SJCRH30 (cell line): ENCODE data around the gene KIRREL1. TPM values are rescaled to one million over a fixed set of nuclear protein-coding genes. Genes with fewer than 3 reads are reported as not detected.

ENCODE experiments used
- DNase-seq, 2 experiments: peaks; one replicate each; pipeline ENCODE4 v3.0.0-alpha.2; 2015 to 2020
- H3K27ac ChIP-seq: fragments of 250-450 bp; sonication (Bioruptor Pico); 2 replicates; pipeline ENCODE4 v1.5.1; 2020; ENCODE audit warnings: mild to moderate bottlenecking, moderate library complexity
- H3K27me3 ChIP-seq: fragments of 250-450 bp; sonication (Bioruptor Pico); 2 replicates; pipeline ENCODE4 v1.5.1; 2020; ENCODE audit warnings: mild to moderate bottlenecking, moderate library complexity
- H3K36me3 ChIP-seq: fragments of 250-450 bp; sonication (Bioruptor Pico); 2 replicates; pipeline ENCODE4 v1.5.1; 2020; ENCODE audit warnings: mild to moderate bottlenecking, moderate library complexity
- H3K4me1 ChIP-seq: fragments of 250-450 bp; sonication (Bioruptor Pico); 2 replicates; pipeline ENCODE4 v1.5.1; 2020; ENCODE audit warnings: mild to moderate bottlenecking, moderate library complexity
- H3K4me3 ChIP-seq: fragments of 250-450 bp; sonication (Bioruptor Pico); 2 replicates; pipeline ENCODE4 v1.5.1; 2020; ENCODE audit warnings: mild to moderate bottlenecking, moderate library complexity
- H3K9me3 ChIP-seq: fragments of 250-450 bp; sonication (Bioruptor Pico); replicated peaks from 2 replicates; pipeline ENCODE4 v1.5.1; 2020; ENCODE audit warnings: mild to moderate bottlenecking, moderate library complexity
- total RNA-seq: library from RNA; depleted of rRNA; stranded (reverse); fragments of >200 nt; shearing (Covaris generic); gene quantifications from 2 replicates; pipeline ENCODE4 v1.2.3, GENCODE V29; 2014

The KIRREL1 gene
- total RNA-seq, 1 experiment from 2014 or later: 26.3 TPM

- Histone ChIP-seq H3K27ac (no peak overlapping the region), H3K36me3 (no peaks in the 10 kb centered on the region), H3K4me3 (no peak overlapping the region), H3K27me3 (no peaks in the 10 kb centered on the region), H3K4me1 (peaks cover 28% of the 10 kb centered on the region), H3K9me3 (no peaks in the 10 kb centered on the region)
- DNase-seq: no peak
These were observed 31.3 kb downstream of the KIRREL1 start for GRCh38 chr1:158024737-158025136.

- Histone ChIP-seq H3K4me3 (no peak overlapping the region), H3K27ac (no peak overlapping the region)
- DNase-seq: no peak
These were observed 32.3 kb downstream of the KIRREL1 start for GRCh38 chr1:158025576-158026230.

GRCh38 chr1:158026651-158027050, 33.2 kb downstream of the KIRREL1 start:
- no peaks in the 10 kb centered on the region for H3K36me3 ChIP-seq
- peak overlapping the region; percentile 31; the same call in 1 of the 2 replicates for H3K27ac ChIP-seq
- DNase-seq: peak; percentile 62 to 65
- H3K4me1 ChIP-seq: peaks cover 9% of the 10 kb centered on the region; the same call in 1 of the 2 replicates
- no peaks in the 10 kb centered on the region for H3K27me3 ChIP-seq
- H3K4me3 ChIP-seq: no peak overlapping the region
- no peaks in the 10 kb centered on the region for H3K9me3 ChIP-seq

More at GRCh38 chr1:158025576-158026230, 32.3 kb downstream of the KIRREL1 start:
- H3K4me1 ChIP-seq: peaks cover 18% of the 10 kb centered on the region
- no peaks in the 10 kb centered on the region for H3K36me3 ChIP-seq
- no peaks in the 10 kb centered on the region for H3K27me3 ChIP-seq
- H3K9me3 ChIP-seq: no peaks in the 10 kb centered on the region

GRCh38 chr1:158027508-158027907, 34.1 kb downstream of the KIRREL1 start:
- no peak for DNase-seq
- Histone ChIP-seq H3K27me3 (no peaks in the 10 kb centered on the region), H3K36me3 (no peaks in the 10 kb centered on the region), H3K4me3 (no peak overlapping the region), H3K9me3 (no peaks in the 10 kb centered on the region), H3K27ac (no peak overlapping the region), H3K4me1 (peaks cover 7% of the 10 kb centered on the region; the same call in 1 of the 2 replicates)

GRCh38 chr1:158028969-158029368, 35.5 kb downstream of the KIRREL1 start:
- Histone ChIP-seq H3K27ac (no peak overlapping the region), H3K4me3 (no peak overlapping the region), H3K9me3 (no peaks in the 10 kb centered on the region), H3K27me3 (no peaks in the 10 kb centered on the region), H3K4me1 (peaks cover 7% of the 10 kb centered on the region; the same call in 1 of the 2 replicates), H3K36me3 (no peaks in the 10 kb centered on the region)
- no peak for DNase-seq

- Histone ChIP-seq H3K27me3 (no peaks in the 10 kb centered on the region), H3K36me3 (no peaks in the 10 kb centered on the region), H3K9me3 (no peaks in the 10 kb centered on the region), H3K27ac (no peak overlapping the region), H3K4me1 (peaks cover 10% of the 10 kb centered on the region), H3K4me3 (no peak overlapping the region)
- DNase-seq: no peak
These were observed 41.6 kb downstream of the KIRREL1 start for GRCh38 chr1:158035014-158035413.

GRCh38 chr1:158035976-158036583, 42.6 kb downstream of the KIRREL1 start:
- Histone ChIP-seq H3K4me1 (peaks cover 10% of the 10 kb centered on the region), H3K27ac (no peak overlapping the region), H3K4me3 (no peak overlapping the region), H3K36me3 (no peaks in the 10 kb centered on the region), H3K9me3 (no peaks in the 10 kb centered on the region), H3K27me3 (no peaks in the 10 kb centered on the region)
- peak; percentile 31 to 62 for DNase-seq

- no peaks in the 10 kb centered on the region for H3K9me3 ChIP-seq
- H3K4me1 ChIP-seq: peaks cover 10% of the 10 kb centered on the region
- no peak overlapping the region for H3K27ac ChIP-seq
- no peak for DNase-seq
- H3K4me3 ChIP-seq: no peak overlapping the region
- no peaks in the 10 kb centered on the region for H3K36me3 ChIP-seq
- H3K27me3 ChIP-seq: no peaks in the 10 kb centered on the region
These were observed 43.8 kb downstream of the KIRREL1 start for GRCh38 chr1:158037008-158037865.

- no peaks in the 10 kb centered on the region for H3K36me3 ChIP-seq
- H3K27ac ChIP-seq: no peak overlapping the region
- H3K4me1 ChIP-seq: peaks cover 10% of the 10 kb centered on the region
- no peaks in the 10 kb centered on the region for H3K27me3 ChIP-seq
- peak; percentile 66 to 68 for DNase-seq
- H3K4me3 ChIP-seq: no peak overlapping the region
- no peaks in the 10 kb centered on the region for H3K9me3 ChIP-seq
These were observed 44.5 kb downstream of the KIRREL1 start for GRCh38 chr1:158037866-158038359.

- no peaks in the 10 kb centered on the region for H3K36me3 ChIP-seq
- H3K27ac ChIP-seq: no peak overlapping the region
- H3K27me3 ChIP-seq: no peaks in the 10 kb centered on the region
- no peak for DNase-seq
- H3K4me1 ChIP-seq: peaks cover 10% of the 10 kb centered on the region
- no peaks in the 10 kb centered on the region for H3K9me3 ChIP-seq
- H3K4me3 ChIP-seq: no peak overlapping the region
These were observed 45.3 kb downstream of the KIRREL1 start for GRCh38 chr1:158038793-158039192.

- no peaks in the 10 kb centered on the region for H3K36me3 ChIP-seq
- peaks cover 10% of the 10 kb centered on the region for H3K4me1 ChIP-seq
- no peaks in the 10 kb centered on the region for H3K27me3 ChIP-seq
- no peak overlapping the region for H3K27ac ChIP-seq
- H3K4me3 ChIP-seq: no peak overlapping the region
- DNase-seq: no peak
- H3K9me3 ChIP-seq: no peaks in the 10 kb centered on the region
These were observed 45.9 kb downstream of the KIRREL1 start for GRCh38 chr1:158039380-158039779.

GRCh38 chr1:158040323-158040722, 46.9 kb downstream of the KIRREL1 start:
- Histone ChIP-seq H3K36me3 (no peaks in the 10 kb centered on the region), H3K4me1 (peaks cover 10% of the 10 kb centered on the region), H3K9me3 (no peaks in the 10 kb centered on the region), H3K4me3 (no peak overlapping the region), H3K27ac (no peak overlapping the region), H3K27me3 (no peaks in the 10 kb centered on the region)
- no peak for DNase-seq

GRCh38 chr1:158043232-158043631, 49.8 kb downstream of the KIRREL1 start:
- DNase-seq: no peak
- Histone ChIP-seq H3K4me3 (no peak overlapping the region), H3K27ac (no peak overlapping the region), H3K36me3 (no peaks in the 10 kb centered on the region), H3K9me3 (no peaks in the 10 kb centered on the region), H3K27me3 (no peaks in the 10 kb centered on the region), H3K4me1 (peaks cover under 1% of the 10 kb centered on the region; the same call in 1 of the 2 replicates)

GRCh38 chr1:158045639-158046038, 52.2 kb downstream of the KIRREL1 start:
- Histone ChIP-seq H3K36me3 (peaks cover 2% of the 10 kb centered on the region; the same call in 1 of the 2 replicates), H3K4me3 (no peak overlapping the region), H3K27me3 (no peaks in the 10 kb centered on the region), H3K4me1 (no peaks in the 10 kb centered on the region), H3K27ac (no peak overlapping the region), H3K9me3 (no peaks in the 10 kb centered on the region)
- no peak for DNase-seq
